HCT116 (cell line): ENCODE data around the gene APBA2. TPM values are rescaled to one million over a fixed set of nuclear protein-coding genes. Genes with fewer than 3 reads are reported as not detected.

Experiments
- ATAC-seq: fragments of 200-7000 bp; cut with Tn5 transposase; 2 replicates; pipeline ENCODE4 v1.9.1; 2020; ENCODE audit warnings: mild to moderate bottlenecking, moderate library complexity
- BruUV-seq: library from RNA; stranded (reverse); fragments of 400-500 nt; replicated peaks from 2 replicates; lab custom pipeline; 2021; lab: Mats Ljungman, UMichigan
- CTCF ChIA-PET: fragments of 300-600 bp; sonication (Branson Sonifier 250); formaldehyde crosslinking; loops from one replicate; lab custom pipeline; 2021; ENCODE audit warnings: antibody characterized with exemption; lab: Charles Lee
- POLR2A ChIA-PET: fragments of 300-600, 350-600 bp; sonication (Branson Sonifier 250); formaldehyde crosslinking; loops from one replicate; lab custom pipeline; 2021; ENCODE audit warnings: antibody characterized with exemption; lab: Charles Lee
- RAD21 ChIA-PET, 2 experiments: fragments of 300-600 bp; sonication (Branson Sonifier 250); formaldehyde crosslinking; loops; one replicate each; lab custom pipeline; 2023; ENCODE audit warnings: low total read pairs in 2 of 2; ENCODE audit not compliant: uncharacterized antibody in 2 of 2, unreplicated experiment in 2 of 2, low non-redundant PET in 1 of 2; lab: Charles Lee
- DNase-seq: peaks from one replicate; pipeline ENCODE4 v3.0.0-alpha.2; 2010; ENCODE audit warnings: low read depth, low spot score
- H2AFZ ChIP-seq: fragments of 200-600 bp; shearing (Covaris generic), sonication (generic); 2 replicates; pipeline ENCODE4 v1.6.1; 2017; ENCODE audit warnings: low read depth, mixed run types, mixed read lengths, antibody characterized with exemption, low read length; ENCODE audit not compliant: poor library complexity, severe bottlenecking
- H3K27ac ChIP-seq: 2 replicates; pipeline ENCODE4 v1.5.1; 2012; ENCODE audit warnings: low read depth, low read length
- H3K27me3 ChIP-seq: fragments of 200-600 bp; sonication (generic); 2 replicates; pipeline ENCODE4 v1.6.1; 2016; ENCODE audit warnings: mixed run types, low read length, mixed read lengths; ENCODE audit not compliant: insufficient read depth
- H3K36me3 ChIP-seq, 2 experiments: fragments of 200-500 bp in 1 of 2; fragments of 200-600 bp in 1 of 2; sonication (Bioruptor generic) in 1 of 2; sonication (generic) in 1 of 2; 2 replicates each; pipeline versions ENCODE4 v1.5.1 to v1.6.1; 2014 to 2016; ENCODE audit warnings: low read length in 2 of 2, inconsistent platforms in 1 of 2, mixed read lengths in 1 of 2, mixed run types in 1 of 2; ENCODE audit not compliant: insufficient read depth in 2 of 2, control insufficient read depth in 1 of 2
- H3K4me1 ChIP-seq, 2 experiments: fragments of 200-600 bp in 1 of 2; sonication (generic) in 1 of 2; 2 replicates each; pipeline versions ENCODE4 v1.5.1 to v1.6.1; 2012 to 2017; ENCODE audit warnings: low read length in 2 of 2, inconsistent platforms in 1 of 2, mild to moderate bottlenecking in 1 of 2, mixed read lengths in 1 of 2, mixed run types in 1 of 2, moderate library complexity in 1 of 2; ENCODE audit not compliant: insufficient read depth in 2 of 2, control insufficient read depth in 1 of 2
- H3K4me2 ChIP-seq: fragments of 200-600 bp; sonication (generic); 2 replicates; pipeline ENCODE4 v1.6.1; 2017; ENCODE audit warnings: mixed run types, low read length, mixed read lengths
- H3K4me3 ChIP-seq, 2 experiments: fragments of 200-600 bp in 1 of 2; sonication (generic) in 1 of 2; replicated peaks in 1 of 2; 2 replicates each; pipeline ENCODE4 v1.5.1; 2011 to 2016; ENCODE audit warnings: low read length in 2 of 2, control low read depth in 1 of 2, low read depth in 1 of 2, mild to moderate bottlenecking in 1 of 2, mixed read lengths in 1 of 2, mixed run types in 1 of 2
- H3K79me2 ChIP-seq: fragments of 200-600 bp; sonication (generic); 2 replicates; pipeline ENCODE4 v1.6.1; 2017; ENCODE audit warnings: mild to moderate bottlenecking, mixed run types, low read length, moderate library complexity, mixed read lengths; ENCODE audit not compliant: insufficient read depth
- H3K9ac ChIP-seq: fragments of 200-600 bp; sonication (generic); 2 replicates; pipeline ENCODE4 v1.6.1; 2016; ENCODE audit warnings: low read length, mixed read lengths
- H3K9me2 ChIP-seq: fragments of 200-600 bp; sonication (generic), shearing (Covaris generic); 2 replicates; pipeline ENCODE4 v1.6.1; 2017; ENCODE audit warnings: mixed run types, mild to moderate bottlenecking, moderate library complexity; ENCODE audit not compliant: insufficient read depth
- H3K9me3 ChIP-seq, 2 experiments: fragments of 200-500 bp in 1 of 2; fragments of 200-600 bp in 1 of 2; sonication (Bioruptor generic) in 1 of 2; sonication (generic) in 1 of 2; 2 replicates each; pipeline ENCODE4 v1.6.1; 2014 to 2017; ENCODE audit warnings: low read length in 2 of 2, mixed read lengths in 2 of 2, inconsistent platforms in 1 of 2, low read depth in 1 of 2, mild to moderate bottlenecking in 1 of 2, mixed run types in 1 of 2, moderate library complexity in 1 of 2; ENCODE audit not compliant: control insufficient read depth in 1 of 2, insufficient read depth in 1 of 2
- H4K20me1 ChIP-seq: fragments of 200-600 bp; sonication (generic), shearing (Covaris generic); 2 replicates; pipeline ENCODE4 v1.6.1; 2017; ENCODE audit warnings: mixed run types, mild to moderate bottlenecking, moderate library complexity; ENCODE audit not compliant: insufficient read depth
- ATF3 ChIP-seq: IDR thresholded peaks from 2 replicates; pipeline ENCODE4 v1.6.1; 2012
- CBX3 ChIP-seq: IDR thresholded peaks from 2 replicates; pipeline ENCODE4 v1.6.1; 2012; ENCODE audit warnings: low read depth
- CTCF ChIP-seq, 3 experiments: fragments of 200-600 bp in 1 of 3; sonication (generic) in 1 of 3; IDR thresholded peaks in 2 of 3; conservative IDR thresholded peaks in 1 of 3; 2 replicates each; pipeline ENCODE4 v1.5.1; 2012 to 2017; ENCODE audit warnings: low read depth in 2 of 3, low read length in 2 of 3, antibody characterized with exemption in 1 of 3, borderline replicate concordance in 1 of 3, control low read depth in 1 of 3, mild to moderate bottlenecking in 1 of 3, mixed read lengths in 1 of 3, mixed run types in 1 of 3, moderate library complexity in 1 of 3; ENCODE audit not compliant: insufficient read depth in 1 of 3
- EZH2phosphoT487 ChIP-seq: fragments of 200-600 bp; IDR thresholded peaks from 2 replicates; pipeline ENCODE4 v1.6.1; 2018; ENCODE audit warnings: antibody characterized with exemption, borderline replicate concordance
- FOSL1 ChIP-seq: IDR thresholded peaks from 2 replicates; pipeline ENCODE4 v1.6.1; 2012; ENCODE audit warnings: low read depth
- POLR2A ChIP-seq: IDR thresholded peaks from 2 replicates; pipeline ENCODE4 v1.7.0; 2011; ENCODE audit warnings: borderline replicate concordance; ENCODE audit not compliant: insufficient read depth, insufficient read length; ENCODE audit errors: extremely low read depth
- POLR2AphosphoS5 ChIP-seq: IDR thresholded peaks from 2 replicates; pipeline ENCODE4 v1.6.1; 2011; ENCODE audit warnings: mild to moderate bottlenecking, low read depth, low read length, moderate library complexity
- REST ChIP-seq: IDR thresholded peaks from 2 replicates; pipeline ENCODE4 v1.6.1; 2012; ENCODE audit warnings: low read depth
- intact Hi-C: fragments of 100-400 bp; cut with micrococcal nuclease; formaldehyde crosslinking; loops from 2 replicates; pipeline ENCODE4 v1.10.0; 2022
- total RNA-seq: library from RNA; stranded (reverse); gene quantifications from one replicate; pipeline ENCODE4 v1.2.1, GENCODE V29; 2021; ENCODE audit not compliant: unreplicated experiment

APBA2 gene
- total RNA-seq, 1 experiment from 2014 or later, result 0.47 TPM

GRCh38 chr15:28998511-28998910, 112.7 kb downstream of the APBA2 start (continued):
- TF ChIP-seq CTCF (IDR thresholded peaks at IDR 0.05 in 2 of 3, conservative IDR thresholded peaks at IDR 0.05 in 1 of 3; ENCODE audit: borderline replicate concordance in 1 of 3, insufficient read depth in 1 of 3, low read depth in 2 of 3, low read length in 2 of 3), result 0 out of 6 replicates have a peak, but pooled peaks of 2 of the 3 experiments have one; percentile 9 to 24

GRCh38 chr15:29003191-29003839, 117.5 kb downstream of the APBA2 start:
- ATAC-seq (no peak), DNase-seq (no peak)
- no peaks in the 10 kb centered on the region for H3K9me3 ChIP-seq
- TF ChIP-seq REST, result no peak
- TF ChIP-seq FOSL1, result no peak
- TF ChIP-seq POLR2A, result no peak
- no peak for TF ChIP-seq EZH2phosphoT487
- TF ChIP-seq ATF3, result no peak
- no peak for TF ChIP-seq POLR2AphosphoS5
- TF ChIP-seq CBX3, result no peak
- H3K27ac ChIP-seq, result no peak overlapping the region
- no peak overlapping the region for H3K4me3 ChIP-seq
- no peak overlapping the region for H3K4me2 ChIP-seq
- BruUV-seq, result no TSS peak
- no peaks in the 10 kb centered on the region for H3K4me1 ChIP-seq
- intact Hi-C loops, result no loop called here
- ChIA-PET CTCF (no interaction called here), RAD21 (no interaction called here), POLR2A (no interaction called here)
- no peaks in the 10 kb centered on the region for H3K36me3 ChIP-seq
- no peaks in the 10 kb centered on the region for H3K27me3 ChIP-seq
- H4K20me1 ChIP-seq, result no peaks in the 10 kb centered on the region
- no peaks in the 10 kb centered on the region for H3K9me2 ChIP-seq
- H2AFZ ChIP-seq, result no peak overlapping the region
- no peaks in the 10 kb centered on the region for H3K79me2 ChIP-seq
- no peak overlapping the region for H3K9ac ChIP-seq
